ENCODE results near the gene ICAM1.

Gene ICAM1

DNA sequence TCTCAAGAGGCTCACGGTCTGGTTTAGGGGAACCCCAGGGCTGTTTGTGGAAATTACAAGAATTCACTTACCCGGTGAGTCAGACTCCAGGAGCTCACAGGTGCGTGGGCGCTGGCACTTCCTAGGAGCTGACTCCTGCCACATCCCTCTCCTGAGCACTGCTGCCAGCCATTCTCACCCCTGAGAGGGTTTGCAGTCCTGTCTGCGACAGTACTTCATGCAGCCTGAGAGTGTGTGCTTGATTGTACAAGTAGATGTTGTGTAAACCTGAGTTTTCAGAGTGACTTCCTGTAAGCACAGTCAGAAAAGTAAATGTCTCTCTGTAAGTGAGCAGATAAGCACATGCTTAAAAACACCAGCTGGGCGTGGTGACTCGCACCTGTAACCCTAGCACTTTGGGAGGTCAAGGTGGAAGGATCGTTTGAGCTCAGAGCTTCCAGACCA is 10.8 kb upstream of the ICAM1 start:
- H3K36me3 ChIP-seq (ENCODE audit: control insufficient read depth in 4 of 4, insufficient read depth in 4 of 4, low read length in 3 of 4): peaks cover 0 to 43% (median 30%) of the 10 kb centered on the region in 4 experiments
- no peaks in the 10 kb centered on the region for H3K27me3 ChIP-seq (replicated peaks in 2 of 5; ENCODE audit: control insufficient read depth in 4 of 5, insufficient read depth in 5 of 5, low read length in 4 of 5)
- no peak for DNase-seq
- H3K27ac ChIP-seq (ENCODE audit: insufficient read depth in 1 of 2, low read depth in 1 of 2, low read length in 2 of 2, poor library complexity in 1 of 2, severe bottlenecking in 2 of 2): no peak overlapping the region
- H3K9me3 ChIP-seq (ENCODE audit: control extremely low read depth in 1 of 5, control insufficient read depth in 4 of 5, insufficient read depth in 2 of 5, low read depth in 1 of 5, low read length in 4 of 5): no peaks in the 10 kb centered on the region
- H3K4me3 ChIP-seq (ENCODE audit: control insufficient read depth in 1 of 7, extremely low read depth in 1 of 7, insufficient read depth in 4 of 7, low read depth in 2 of 7, low read length in 6 of 7): no peak overlapping the region
- peaks cover 0 to 12% (median 4%) of the 10 kb centered on the region in 4 experiments for H3K4me1 ChIP-seq (ENCODE audit: control extremely low read depth in 1 of 4, control insufficient read depth in 4 of 4, insufficient read depth in 4 of 4, low read length in 3 of 4)
- WGBS (ENCODE audit: insufficient coverage): 99% methylated on average over 6 of the region's 8 CpGs
- ChIA-PET CTCF (interaction anchor here (0.7 to 20.1 kb wide), 17 partner anchors 10 to 329 kb away, joined by 3 to 542 read pairs (median 3); partner anchors contain the start of genes ICAM1, ICAM4, ICAM5 and RAVER1), POLR2A (interaction anchor here (0.6 to 1.2 kb wide), 3 partner anchors 39 to 131 kb away, joined by 3 to 4 read pairs (median 3); no protein-coding TSS in a partner anchor)

DNA sequence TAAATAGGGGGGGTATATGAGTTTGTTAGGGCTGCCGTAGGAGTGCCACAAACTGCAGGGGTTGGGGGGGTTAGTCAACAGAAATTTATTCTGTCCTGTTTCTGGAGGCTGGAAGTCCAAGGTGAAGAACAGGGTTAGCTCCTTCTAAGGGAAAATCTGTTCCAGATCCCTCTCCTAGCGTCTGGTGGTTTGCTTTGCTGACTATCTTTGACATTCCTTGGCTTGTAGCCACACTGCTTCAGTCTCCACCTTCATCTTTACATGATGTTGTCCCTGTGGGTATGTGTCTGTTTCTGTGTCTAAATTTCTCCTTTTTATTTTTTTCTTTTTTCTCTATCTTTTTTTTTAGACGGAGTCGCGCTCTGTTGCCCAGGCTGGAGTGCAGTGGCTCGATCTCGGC is 8.1 kb upstream of the ICAM1 start:
- CTCF ChIA-PET: interaction anchor here (20.1 kb wide), 1 partner anchor 127 kb away, joined by 542 read pairs; the partner anchor contains the start of gene TYK2
- Histone ChIP-seq H3K4me1 (ENCODE audit: control extremely low read depth in 1 of 4, control insufficient read depth in 4 of 4, insufficient read depth in 4 of 4, low read length in 3 of 4) (peaks cover 0 to 12% (median 4%) of the 10 kb centered on the region in 4 experiments), H3K9me3 (ENCODE audit: control extremely low read depth in 1 of 5, control insufficient read depth in 4 of 5, insufficient read depth in 2 of 5, low read depth in 1 of 5, low read length in 4 of 5) (no peaks in the 10 kb centered on the region), H3K27me3 (replicated peaks in 2 of 5; ENCODE audit: control insufficient read depth in 4 of 5, insufficient read depth in 5 of 5, low read length in 4 of 5) (no peaks in the 10 kb centered on the region), H3K4me3 (ENCODE audit: control insufficient read depth in 1 of 7, extremely low read depth in 1 of 7, insufficient read depth in 4 of 7, low read depth in 2 of 7, low read length in 6 of 7) (no peak overlapping the region), H3K36me3 (ENCODE audit: control insufficient read depth in 4 of 4, insufficient read depth in 4 of 4, low read length in 3 of 4) (peaks cover 0 to 22% (median 14%) of the 10 kb centered on the region in 4 experiments), H3K27ac (ENCODE audit: insufficient read depth in 1 of 2, low read depth in 1 of 2, low read length in 2 of 2, poor library complexity in 1 of 2, severe bottlenecking in 2 of 2) (no peak overlapping the region)
- no peak for DNase-seq
- WGBS (ENCODE audit: insufficient coverage): 100% methylated on average over 2 of the region's 7 CpGs
- POLR2A ChIA-PET: no interaction called here

DNA sequence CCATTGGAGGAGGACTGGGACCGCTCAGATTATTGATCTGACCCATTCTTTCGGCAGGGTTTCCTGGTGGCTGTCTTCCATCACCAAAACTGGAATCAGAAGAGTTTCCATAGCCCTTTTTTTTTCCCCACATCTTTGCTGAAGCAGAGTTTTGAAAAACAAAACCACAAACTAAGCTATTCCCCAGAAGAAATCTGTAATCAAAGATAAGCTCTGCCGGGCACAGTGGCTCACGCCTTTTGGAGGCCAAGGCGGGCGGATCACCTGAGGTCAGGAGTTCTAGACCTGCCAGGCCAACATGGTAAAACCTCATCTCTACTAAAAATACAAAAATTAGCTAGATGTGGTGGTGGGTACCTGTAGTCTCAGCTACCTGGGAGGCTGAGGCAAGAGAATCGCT is 4.2 kb upstream of the ICAM1 start:
- H3K27ac ChIP-seq (ENCODE audit: insufficient read depth in 1 of 2, low read depth in 1 of 2, low read length in 2 of 2, poor library complexity in 1 of 2, severe bottlenecking in 2 of 2): no peak overlapping the region
- H3K36me3 ChIP-seq (ENCODE audit: control insufficient read depth in 4 of 4, insufficient read depth in 4 of 4, low read length in 3 of 4): no peaks in the 10 kb centered on the region
- DNase-seq: no peak
- ChIA-PET POLR2A (no interaction called here), CTCF (interaction anchor here (0.7 to 20.1 kb wide), 6 partner anchors 8 to 123 kb away, joined by 3 to 542 read pairs (median 3); partner anchors contain the start of gene TYK2)
- H3K27me3 ChIP-seq (replicated peaks in 2 of 5; ENCODE audit: control insufficient read depth in 4 of 5, insufficient read depth in 5 of 5, low read length in 4 of 5): no peaks in the 10 kb centered on the region
- H3K4me1 ChIP-seq (ENCODE audit: control extremely low read depth in 1 of 4, control insufficient read depth in 4 of 4, insufficient read depth in 4 of 4, low read length in 3 of 4): peaks cover 0 to 29% (median 23%) of the 10 kb centered on the region in 4 experiments
- 88% methylated on average over 2 of the region's 7 CpGs for WGBS (ENCODE audit: insufficient coverage)
- no peak overlapping the region for H3K4me3 ChIP-seq (ENCODE audit: control insufficient read depth in 1 of 7, extremely low read depth in 1 of 7, insufficient read depth in 4 of 7, low read depth in 2 of 7, low read length in 6 of 7)
- H3K9me3 ChIP-seq (ENCODE audit: control extremely low read depth in 1 of 5, control insufficient read depth in 4 of 5, insufficient read depth in 2 of 5, low read depth in 1 of 5, low read length in 4 of 5): no peaks in the 10 kb centered on the region

DNA sequence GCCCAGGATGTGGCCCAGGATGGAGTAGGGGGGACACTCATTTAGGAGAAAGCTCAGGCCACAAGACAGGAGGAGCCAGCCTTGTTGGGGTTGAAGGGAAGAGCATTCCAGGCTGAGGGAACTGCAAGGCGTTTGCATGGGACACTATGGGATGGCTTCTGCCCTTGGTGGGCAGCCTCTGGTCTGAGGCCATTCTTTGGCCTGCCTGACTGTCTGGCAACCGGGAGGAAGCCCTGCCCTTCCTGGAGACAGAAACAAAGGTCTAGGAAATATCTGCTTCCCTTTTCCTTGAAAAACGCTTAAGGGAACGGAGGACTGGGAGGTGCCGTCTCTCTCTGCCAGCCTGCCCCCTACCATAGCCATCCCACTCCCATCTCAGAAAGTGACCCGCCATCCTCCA is 2.8 kb upstream of the ICAM1 start:
- no peaks in the 10 kb centered on the region for H3K9me3 ChIP-seq (ENCODE audit: control extremely low read depth in 1 of 5, control insufficient read depth in 4 of 5, insufficient read depth in 2 of 5, low read depth in 1 of 5, low read length in 4 of 5)
- CTCF ChIA-PET: interaction anchor here (0.7 to 20.1 kb wide), 6 partner anchors 8 to 122 kb away, joined by 3 to 542 read pairs (median 22); partner anchors contain the start of gene TYK2
- H3K27me3 ChIP-seq (replicated peaks in 2 of 5; ENCODE audit: control insufficient read depth in 4 of 5, insufficient read depth in 5 of 5, low read length in 4 of 5): no peaks in the 10 kb centered on the region
- peaks cover 0 to 35% (median 28%) of the 10 kb centered on the region in 4 experiments for H3K4me1 ChIP-seq (ENCODE audit: control extremely low read depth in 1 of 4, control insufficient read depth in 4 of 4, insufficient read depth in 4 of 4, low read length in 3 of 4)
- WGBS (ENCODE audit: insufficient coverage): 92% methylated on average over 5 of the region's 6 CpGs
- H3K27ac ChIP-seq (ENCODE audit: insufficient read depth in 1 of 2, low read depth in 1 of 2, low read length in 2 of 2, poor library complexity in 1 of 2, severe bottlenecking in 2 of 2): no peak overlapping the region
- POLR2A ChIA-PET: no interaction called here
- no peaks in the 10 kb centered on the region for H3K36me3 ChIP-seq (ENCODE audit: control insufficient read depth in 4 of 4, insufficient read depth in 4 of 4, low read length in 3 of 4)
- no peak overlapping the region for H3K4me3 ChIP-seq (ENCODE audit: control insufficient read depth in 1 of 7, extremely low read depth in 1 of 7, insufficient read depth in 4 of 7, low read depth in 2 of 7, low read length in 6 of 7)
- no peak for DNase-seq

DNA sequence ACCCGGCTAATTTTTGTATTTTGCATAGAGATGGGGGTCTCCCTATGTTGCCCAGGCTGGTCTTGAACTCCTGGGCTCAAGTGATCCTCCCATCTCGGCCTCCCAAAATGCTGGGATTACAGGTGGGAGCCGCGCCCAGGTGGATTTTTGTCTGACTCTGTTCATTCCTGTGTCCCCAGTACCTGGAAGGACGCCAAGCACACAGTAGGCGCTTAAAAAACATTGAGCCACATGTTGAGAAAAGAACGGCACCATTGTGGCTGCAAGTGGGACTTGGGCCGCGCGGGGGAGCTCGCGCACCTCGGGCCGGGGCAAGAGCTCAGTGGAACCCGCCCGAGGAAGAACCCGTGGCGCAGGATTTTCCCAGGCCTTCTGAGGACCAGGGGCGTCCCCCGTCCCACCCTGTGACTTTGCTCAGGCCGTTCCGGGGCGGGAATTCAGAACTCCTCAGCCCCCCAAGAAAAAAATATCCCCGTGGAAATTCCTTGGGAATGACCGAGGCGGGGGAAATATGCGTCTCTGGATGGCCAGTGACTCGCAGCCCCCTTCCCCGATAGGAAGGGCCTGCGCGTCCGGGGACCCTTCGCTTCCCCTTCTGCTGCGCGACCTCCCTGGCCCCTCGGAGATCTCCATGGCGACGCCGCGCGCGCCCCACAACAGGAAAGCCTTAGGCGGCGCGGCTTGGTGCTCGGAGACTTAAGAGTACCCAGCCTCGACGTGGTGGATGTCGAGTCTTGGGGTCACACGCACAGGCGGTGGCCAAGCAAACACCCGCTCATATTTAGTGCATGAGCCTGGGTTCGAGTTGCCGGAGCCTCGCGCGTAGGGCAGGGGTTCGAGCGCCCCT is 1.4 kb upstream of the ICAM1 start:
- Histone ChIP-seq H3K27ac (ENCODE audit: insufficient read depth in 1 of 2, low read depth in 1 of 2, low read length in 2 of 2, poor library complexity in 1 of 2, severe bottlenecking in 2 of 2) (peak overlapping the region in 1 of 2 experiments; percentile 83), H3K4me3 (ENCODE audit: control insufficient read depth in 1 of 7, extremely low read depth in 1 of 7, insufficient read depth in 4 of 7, low read depth in 2 of 7, low read length in 6 of 7) (peak overlapping the region in 6 of 7 experiments; percentile 25 to 73 (median 61)), H3K27me3 (replicated peaks in 2 of 5; ENCODE audit: control insufficient read depth in 4 of 5, insufficient read depth in 5 of 5, low read length in 4 of 5) (no peaks in the 10 kb centered on the region), H3K4me1 (ENCODE audit: control extremely low read depth in 1 of 4, control insufficient read depth in 4 of 4, insufficient read depth in 4 of 4, low read length in 3 of 4) (peaks cover 0 to 35% (median 28%) of the 10 kb centered on the region in 4 experiments), H3K36me3 (ENCODE audit: control insufficient read depth in 4 of 4, insufficient read depth in 4 of 4, low read length in 3 of 4) (peaks cover 0 to under 1% (median 0%) of the 10 kb centered on the region in 4 experiments), H3K9me3 (ENCODE audit: control extremely low read depth in 1 of 5, control insufficient read depth in 4 of 5, insufficient read depth in 2 of 5, low read depth in 1 of 5, low read length in 4 of 5) (no peaks in the 10 kb centered on the region)
- ChIA-PET POLR2A (interaction anchor here (0.6 to 4.0 kb wide), 12 partner anchors 10 to 327 kb away, joined by 3 to 60 read pairs (median 8); partner anchors contain the start of genes ICAM4, ICAM5 and TYK2), CTCF (interaction anchor here (1.0 to 20.1 kb wide), 18 partner anchors 9 to 338 kb away, joined by 3 to 542 read pairs (median 6); partner anchors contain the start of genes CDC37, ICAM4, ICAM5 and TYK2)
- DNase-seq: peak; percentile 84 to 94 (median 91)
- WGBS (ENCODE audit: insufficient coverage): 3% methylated on average over 54 of the region's 59 CpGs

DNA sequence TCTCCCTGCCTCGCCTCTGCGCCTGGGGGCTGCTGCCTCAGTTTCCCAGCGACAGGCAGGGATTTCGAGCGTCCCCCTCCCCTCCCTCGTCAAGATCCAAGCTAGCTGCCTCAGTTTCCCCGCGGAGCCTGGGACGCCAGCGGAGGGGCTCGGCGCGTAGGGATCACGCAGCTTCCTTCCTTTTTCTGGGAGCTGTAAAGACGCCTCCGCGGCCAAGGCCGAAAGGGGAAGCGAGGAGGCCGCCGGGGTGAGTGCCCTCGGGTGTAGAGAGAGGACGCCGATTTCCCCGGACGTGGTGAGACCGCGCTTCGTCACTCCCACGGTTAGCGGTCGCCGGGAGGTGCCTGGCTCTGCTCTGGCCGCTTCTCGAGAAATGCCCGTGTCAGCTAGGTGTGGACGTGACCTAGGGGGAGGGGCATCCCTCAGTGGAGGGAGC is 722 bp upstream of the ICAM1 start:
- Histone ChIP-seq H3K36me3 (ENCODE audit: control insufficient read depth in 4 of 4, insufficient read depth in 4 of 4, low read length in 3 of 4) (peaks cover 0 to 6% (median 2%) of the 10 kb centered on the region in 4 experiments), H3K4me3 (ENCODE audit: control insufficient read depth in 1 of 7, extremely low read depth in 1 of 7, insufficient read depth in 4 of 7, low read depth in 2 of 7, low read length in 6 of 7) (peak overlapping the region; percentile 8 to 73 (median 61)), H3K27me3 (replicated peaks in 2 of 5; ENCODE audit: control insufficient read depth in 4 of 5, insufficient read depth in 5 of 5, low read length in 4 of 5) (no peaks in the 10 kb centered on the region), H3K27ac (ENCODE audit: insufficient read depth in 1 of 2, low read depth in 1 of 2, low read length in 2 of 2, poor library complexity in 1 of 2, severe bottlenecking in 2 of 2) (peak overlapping the region; percentile 46 to 83), H3K4me1 (ENCODE audit: control extremely low read depth in 1 of 4, control insufficient read depth in 4 of 4, insufficient read depth in 4 of 4, low read length in 3 of 4) (peaks cover 0 to 35% (median 28%) of the 10 kb centered on the region in 4 experiments), H3K9me3 (ENCODE audit: control extremely low read depth in 1 of 5, control insufficient read depth in 4 of 5, insufficient read depth in 2 of 5, low read depth in 1 of 5, low read length in 4 of 5) (no peaks in the 10 kb centered on the region)
- ChIA-PET POLR2A (interaction anchor here (0.6 to 4.0 kb wide), 12 partner anchors 9 to 166 kb away, joined by 4 to 60 read pairs (median 8); partner anchors contain the start of genes ICAM4, ICAM5 and TYK2), CTCF (interaction anchor here (1.0 to 20.1 kb wide), 17 partner anchors 10 to 339 kb away, joined by 3 to 542 read pairs (median 6); partner anchors contain the start of genes CDC37, ICAM4, ICAM5 and TYK2)
- peak; percentile 89 to 95 (median 94) for DNase-seq
- 1% methylated on average over 29 of the region's 37 CpGs for WGBS (ENCODE audit: insufficient coverage)
